ENCODE measurements around the gene GRM4. TPM values are rescaled to one million over a fixed set of nuclear protein-coding genes. Genes with fewer than 3 reads are reported as not detected.

Gene GRM4
- total RNA-seq, 1 donor from 2014 or later = 1.2 TPM

- H3K4me3 Mint-ChIP-seq = no peak overlapping the region
- no peak overlapping the region for H3K27ac Mint-ChIP-seq
- Histone ChIP-seq H3K4me2 (no peak overlapping the region), H3K9me3 (ENCODE audit: low read depth) (peaks cover 4% of the 10 kb centered on the region), H3F3A (ENCODE audit: low read depth) (no peaks in the 10 kb centered on the region), H3K9ac (no peak overlapping the region), H3K4me1 (no peaks in the 10 kb centered on the region), H4K20me1 (ENCODE audit: low read depth) (no peaks in the 10 kb centered on the region), H3K27me3 (peaks cover 44% of the 10 kb centered on the region), H3K36me3 (no peaks in the 10 kb centered on the region), H3K79me2 (ENCODE audit: low read depth) (no peaks in the 10 kb centered on the region), H3K27ac (no peak overlapping the region), H2AFZ (replicated peaks) (no peak overlapping the region), H3K4me3 (no peak overlapping the region)
- peaks cover 5% of the 10 kb centered on the region for H3K4me1 Mint-ChIP-seq
- H3K36me3 Mint-ChIP-seq = no peaks in the 10 kb centered on the region
- no peak for DNase-seq (ENCODE audit: low spot score)
- H3K9me3 Mint-ChIP-seq = peaks cover 13% of the 10 kb centered on the region
- TF ChIP-seq EZH2phosphoT487 (IDR thresholded peaks at IDR 0.05) (no peak), EZH2 (IDR thresholded peaks at IDR 0.05) (no peak), CTCF (IDR thresholded peaks at IDR 0.05) (no peak)
- H3K27me3 Mint-ChIP-seq (ENCODE audit: insufficient read depth, low read depth) = peaks cover 25% of the 10 kb centered on the region
Observed at GRCh38 chr6:34157236-34157830, 11.4 kb upstream of the GRM4 start.

- no peak overlapping the region for H2AFZ ChIP-seq (replicated peaks)
- H3K9me3 ChIP-seq (ENCODE audit: low read depth) = peaks cover 4% of the 10 kb centered on the region
- H3K4me2 ChIP-seq = no peak overlapping the region
- peaks cover 6% of the 10 kb centered on the region for H3F3A ChIP-seq (ENCODE audit: low read depth)
- Mint-ChIP-seq H3K27me3 (ENCODE audit: insufficient read depth, low read depth) (peaks cover 39% of the 10 kb centered on the region), H3K4me1 (peaks cover 10% of the 10 kb centered on the region), H3K36me3 (no peaks in the 10 kb centered on the region), H3K9me3 (peaks cover 13% of the 10 kb centered on the region), H3K27ac (no peak overlapping the region), H3K4me3 (no peak overlapping the region)
- no peak overlapping the region for H3K27ac ChIP-seq
- no peak for TF ChIP-seq EZH2phosphoT487 (IDR thresholded peaks at IDR 0.05)
- no peak for TF ChIP-seq CTCF (IDR thresholded peaks at IDR 0.05)
- TF ChIP-seq EZH2 (IDR thresholded peaks at IDR 0.05) = no peak
- no peak overlapping the region for H3K9ac ChIP-seq
- H4K20me1 ChIP-seq (ENCODE audit: low read depth) = peaks cover 5% of the 10 kb centered on the region
- no peak overlapping the region for H3K4me3 ChIP-seq
- no peaks in the 10 kb centered on the region for H3K79me2 ChIP-seq (ENCODE audit: low read depth)
- H3K36me3 ChIP-seq = no peaks in the 10 kb centered on the region
- H3K27me3 ChIP-seq = peaks cover 61% of the 10 kb centered on the region
- DNase-seq (ENCODE audit: low spot score) = no peak
- H3K4me1 ChIP-seq = no peaks in the 10 kb centered on the region
Observed at GRCh38 chr6:34155471-34156300, 9.8 kb upstream of the GRM4 start.

GRCh38 chr6:34154668-34155447 is 9.0 kb upstream of the GRM4 start:
- peak overlapping the region; percentile 43 for H3K4me3 ChIP-seq
- Mint-ChIP-seq H3K4me1 (peaks cover 10% of the 10 kb centered on the region), H3K27ac (no peak overlapping the region), H3K36me3 (no peaks in the 10 kb centered on the region), H3K4me3 (peak overlapping the region; percentile 72), H3K27me3 (ENCODE audit: insufficient read depth, low read depth) (peaks cover 45% of the 10 kb centered on the region), H3K9me3 (peaks cover 11% of the 10 kb centered on the region)
- TF ChIP-seq CTCF (IDR thresholded peaks at IDR 0.05) (peak; percentile 96), EZH2 (IDR thresholded peaks at IDR 0.05) (no peak), EZH2phosphoT487 (IDR thresholded peaks at IDR 0.05) (no peak)
- peaks cover 9% of the 10 kb centered on the region for H3F3A ChIP-seq (ENCODE audit: low read depth)
- H3K79me2 ChIP-seq (ENCODE audit: low read depth) = no peaks in the 10 kb centered on the region
- H3K27me3 ChIP-seq = peaks cover 69% of the 10 kb centered on the region
- H3K27ac ChIP-seq = no peak overlapping the region
- peak overlapping the region; percentile 72 for H3K4me2 ChIP-seq
- DNase-seq (ENCODE audit: low spot score) = peak; percentile 87
- peaks cover 5% of the 10 kb centered on the region for H4K20me1 ChIP-seq (ENCODE audit: low read depth)
- H3K4me1 ChIP-seq = no peaks in the 10 kb centered on the region
- H3K36me3 ChIP-seq = no peaks in the 10 kb centered on the region
- H3K9me3 ChIP-seq (ENCODE audit: low read depth) = peaks cover under 1% of the 10 kb centered on the region
- H2AFZ ChIP-seq (replicated peaks) = peak overlapping the region; percentile 79
- H3K9ac ChIP-seq = no peak overlapping the region
